GM23338 (cell line): Measurements from ENCODE around the gene NIPBL. TPM values are rescaled to one million over a fixed set of nuclear protein-coding genes. Genes with fewer than 3 reads are reported as not detected.

Experiments
- ATAC-seq: fragments of 200-7000 bp; cut with Tn5 transposase; 3 replicates; pipeline ENCODE4 v1.9.1; 2020
- DNase-seq: peaks from one replicate; pipeline ENCODE4 v3.0.0-alpha.2; 2015; ENCODE audit warnings: low spot score
- H2AFZ ChIP-seq: fragments of 200-600 bp; sonication (generic); 2 replicates; pipeline ENCODE4 v1.8.0; 2016; ENCODE audit warnings: antibody characterized with exemption, mild to moderate bottlenecking, moderate library complexity
- H3F3A ChIP-seq: fragments of 200-600 bp; sonication (generic); replicated peaks from 2 replicates; pipeline ENCODE4 v1.8.0; 2017; ENCODE audit warnings: antibody characterized with exemption, mixed run types, low read depth
- H3K27ac ChIP-seq: fragments of 200-600 bp; sonication (generic); 2 replicates; pipeline ENCODE4 v1.6.1; 2016; ENCODE audit warnings: low read depth
- H3K27me3 ChIP-seq: fragments of 200-600 bp; sonication (generic); 2 replicates; pipeline ENCODE4 v1.8.0; 2016; ENCODE audit warnings: mild to moderate bottlenecking, mixed run types, moderate library complexity; ENCODE audit not compliant: insufficient read depth
- H3K36me3 ChIP-seq: fragments of 200-600 bp; sonication (generic); 2 replicates; pipeline ENCODE4 v1.8.0; 2016; ENCODE audit warnings: mild to moderate bottlenecking; ENCODE audit not compliant: insufficient read depth
- H3K4me1 ChIP-seq: fragments of 200-600 bp; sonication (generic); 2 replicates; pipeline ENCODE4 v1.8.0; 2016; ENCODE audit warnings: mild to moderate bottlenecking, moderate library complexity; ENCODE audit not compliant: insufficient read depth
- H3K4me2 ChIP-seq: fragments of 200-600 bp; sonication (generic); 2 replicates; pipeline ENCODE4 v1.7.1; 2017; ENCODE audit warnings: mixed run types
- H3K4me3 ChIP-seq: fragments of 200-600 bp; sonication (generic); 2 replicates; pipeline ENCODE4 v1.6.1; 2016; ENCODE audit warnings: mixed run types
- H3K79me2 ChIP-seq: fragments of 200-600 bp; sonication (generic); replicated peaks from 2 replicates; pipeline ENCODE4 v1.8.0; 2017; ENCODE audit warnings: mild to moderate bottlenecking; ENCODE audit not compliant: insufficient read depth
- H3K9me2 ChIP-seq: fragments of 200-600 bp; sonication (generic); 2 replicates; pipeline ENCODE4 v1.8.0; 2017; ENCODE audit not compliant: insufficient read depth
- H4K20me1 ChIP-seq: fragments of 200-600 bp; sonication (generic); replicated peaks from 2 replicates; pipeline ENCODE4 v1.8.0; 2017; ENCODE audit warnings: mild to moderate bottlenecking; ENCODE audit not compliant: insufficient read depth
- H3K27ac Mint-ChIP-seq: 2 replicates; pipeline ENCODE4 v1.8.0; 2020; ENCODE audit warnings: inconsistent platforms, mild to moderate bottlenecking, moderate library complexity, mixed read lengths
- H3K27me3 Mint-ChIP-seq: 3 replicates; pipeline ENCODE4 v1.8.0; 2022; ENCODE audit warnings: low read depth, mild to moderate bottlenecking, moderate library complexity, mixed read lengths, inconsistent platforms; ENCODE audit not compliant: insufficient read depth, poor library complexity
- H3K36me3 Mint-ChIP-seq: 3 replicates; pipeline ENCODE4 v1.8.0; 2021; ENCODE audit warnings: low read depth, mild to moderate bottlenecking, inconsistent platforms, moderate library complexity, mixed read lengths
- H3K4me1 Mint-ChIP-seq: 3 replicates; pipeline ENCODE4 v1.8.0; 2020; ENCODE audit warnings: mild to moderate bottlenecking, inconsistent platforms, mixed read lengths
- H3K4me3 Mint-ChIP-seq: 3 replicates; pipeline ENCODE4 v1.8.0; 2021; ENCODE audit warnings: moderate library complexity, mild to moderate bottlenecking, inconsistent platforms, mixed read lengths
- H3K9me3 Mint-ChIP-seq: 3 replicates; pipeline ENCODE4 v1.8.0; 2020; ENCODE audit warnings: moderate library complexity, mild to moderate bottlenecking, inconsistent platforms, mixed read lengths
- CREB1 ChIP-seq: fragments of 250-450 bp; sonication (Bioruptor Pico); IDR thresholded peaks from 2 replicates; pipeline ENCODE4 v1.5.0; 2020; ENCODE audit warnings: low read depth, mild to moderate bottlenecking, moderate library complexity
- CTCF ChIP-seq, 2 experiments: fragments of 200-600 bp in 1 of 2; sonication (generic) in 1 of 2; conservative IDR thresholded peaks; 2 replicates each; pipeline versions ENCODE4 v1.5.1 to v1.6.1; 2016 to 2017; ENCODE audit warnings: antibody characterized with exemption in 2 of 2, low read depth in 2 of 2, mild to moderate bottlenecking in 2 of 2, moderate library complexity in 1 of 2
- ETS1 ChIP-seq: IDR thresholded peaks from 2 replicates; pipeline ENCODE4 v1.6.1; 2016; ENCODE audit warnings: antibody characterized with exemption
- EZH2phosphoT487 ChIP-seq: fragments of 200-600 bp; sonication (generic); IDR thresholded peaks from one replicate; pipeline ENCODE4 v1.8.1; 2018; ENCODE audit warnings: antibody characterized with exemption; ENCODE audit not compliant: unreplicated experiment
- JUNB ChIP-seq: IDR thresholded peaks from one replicate; pipeline ENCODE4 v1.6.1; 2016; ENCODE audit warnings: antibody characterized with exemption; ENCODE audit not compliant: unreplicated experiment
- NANOG ChIP-seq: IDR thresholded peaks from 2 replicates; pipeline ENCODE4 v1.6.1; 2016; ENCODE audit warnings: antibody characterized with exemption, borderline replicate concordance
- STAT1 ChIP-seq: IDR thresholded peaks from one replicate; pipeline ENCODE4 v1.6.1; 2016; ENCODE audit warnings: antibody characterized with exemption; ENCODE audit not compliant: unreplicated experiment
- ZNF114 ChIP-seq: fragments of 250-450 bp; sonication (Bioruptor Pico); IDR thresholded peaks from 2 replicates; pipeline ENCODE4 v1.5.0; 2020; ENCODE audit warnings: mild to moderate bottlenecking, moderate library complexity
- ZNF462 ChIP-seq: fragments of 250-450 bp; sonication (Bioruptor Pico); IDR thresholded peaks from 2 replicates; pipeline ENCODE4 v1.5.0; 2020; ENCODE audit warnings: mild to moderate bottlenecking, moderate library complexity
- polyA plus RNA-seq: library from polyadenylated mRNA; unstranded; fragments of >200 nt; fragmentation: Nextera tagmentation; extraction: Ambion mirVana; gene quantifications from 2 replicates; pipeline ENCODE4 v1.2.1, GENCODE V29; 2016
- total RNA-seq: library from RNA; depleted of rRNA; stranded (reverse); fragments of >200 nt; shearing (Covaris generic); gene quantifications from 2 replicates; pipeline ENCODE4 v1.2.3, GENCODE V29; 2014

The NIPBL gene
- total and polyA plus RNA-seq, 2 experiments from 2014 or later, result 44.2 to 51.4 TPM

- TF ChIP-seq ZNF462 (CRISPR knock-in tag), result no peak
- no peak for TF ChIP-seq ETS1
- no peak for TF ChIP-seq ZNF114
- TF ChIP-seq STAT1, result no peak
- TF ChIP-seq NANOG, result no peak
- no peak for TF ChIP-seq CTCF (conservative IDR thresholded peaks at IDR 0.05; ENCODE audit: low read depth in 2 of 2)
- no peak for TF ChIP-seq JUNB
- no peak for TF ChIP-seq EZH2phosphoT487
- TF ChIP-seq CREB1 (CRISPR knock-in tag), result no peak
- DNase-seq (no peak), ATAC-seq (no peak)
- Histone ChIP-seq H3F3A (no peaks in the 10 kb centered on the region), H3K36me3 (no peaks in the 10 kb centered on the region), H3K4me2 (no peak overlapping the region), H3K9me2 (peaks cover 4% of the 10 kb centered on the region; the same call in 1 of the 2 replicates), H3K27ac (no peak overlapping the region), H3K27me3 (no peaks in the 10 kb centered on the region), H2AFZ (no peak overlapping the region), H4K20me1 (peaks cover 28% of the 10 kb centered on the region), H3K4me3 (no peak overlapping the region), H3K79me2 (peaks cover 88% of the 10 kb centered on the region), H3K4me1 (no peaks in the 10 kb centered on the region)
- Mint-ChIP-seq H3K4me1 (peaks cover 18% of the 10 kb centered on the region; the same call in 2 of the 3 replicates), H3K4me3 (no peak overlapping the region), H3K36me3 (no peaks in the 10 kb centered on the region), H3K9me3 (no peaks in the 10 kb centered on the region), H3K27me3 (peaks cover 4% of the 10 kb centered on the region), H3K27ac (no peak overlapping the region)
These were observed 61.6 kb downstream of the NIPBL start for GRCh38 chr5:36938129-36938528.
